PC-9 (cell line): ENCODE results near the gene PPM1H.

Experiments used
- EZH2 ChIP-seq: fragments of 200-600 bp; sonication (generic); IDR thresholded peaks from 2 replicates; pipeline ENCODE4 v1.8.0; 2017; ENCODE audit warnings: antibody characterized with exemption, low read depth
- TF ChIP-seq, protein P1 (sequence below): fragments of 200-600 bp; sonication (generic); conservative IDR thresholded peaks from 2 replicates; pipeline ENCODE4 v1.6.1; 2017; ENCODE audit warnings: mixed run types, antibody characterized with exemption, mild to moderate bottlenecking, moderate library complexity

DNA sequence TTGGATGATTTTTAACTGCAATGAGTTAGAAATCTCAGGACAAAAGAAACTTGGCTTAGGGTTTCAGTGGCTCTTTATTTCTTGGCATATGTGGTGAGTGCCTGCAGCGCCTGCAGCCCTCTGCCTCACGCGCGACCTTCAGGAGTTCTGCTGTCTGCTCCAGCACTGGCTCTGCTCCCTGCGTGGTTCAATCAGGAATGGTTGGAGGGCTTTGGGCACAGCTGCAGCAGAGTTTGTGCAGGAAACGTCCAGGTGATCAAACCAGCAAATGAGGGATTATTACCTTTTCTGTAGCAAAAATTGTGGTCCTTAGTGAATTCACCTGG lies 19.8 kb downstream of the PPM1H start:
- TF ChIP-seq, protein P1, sequence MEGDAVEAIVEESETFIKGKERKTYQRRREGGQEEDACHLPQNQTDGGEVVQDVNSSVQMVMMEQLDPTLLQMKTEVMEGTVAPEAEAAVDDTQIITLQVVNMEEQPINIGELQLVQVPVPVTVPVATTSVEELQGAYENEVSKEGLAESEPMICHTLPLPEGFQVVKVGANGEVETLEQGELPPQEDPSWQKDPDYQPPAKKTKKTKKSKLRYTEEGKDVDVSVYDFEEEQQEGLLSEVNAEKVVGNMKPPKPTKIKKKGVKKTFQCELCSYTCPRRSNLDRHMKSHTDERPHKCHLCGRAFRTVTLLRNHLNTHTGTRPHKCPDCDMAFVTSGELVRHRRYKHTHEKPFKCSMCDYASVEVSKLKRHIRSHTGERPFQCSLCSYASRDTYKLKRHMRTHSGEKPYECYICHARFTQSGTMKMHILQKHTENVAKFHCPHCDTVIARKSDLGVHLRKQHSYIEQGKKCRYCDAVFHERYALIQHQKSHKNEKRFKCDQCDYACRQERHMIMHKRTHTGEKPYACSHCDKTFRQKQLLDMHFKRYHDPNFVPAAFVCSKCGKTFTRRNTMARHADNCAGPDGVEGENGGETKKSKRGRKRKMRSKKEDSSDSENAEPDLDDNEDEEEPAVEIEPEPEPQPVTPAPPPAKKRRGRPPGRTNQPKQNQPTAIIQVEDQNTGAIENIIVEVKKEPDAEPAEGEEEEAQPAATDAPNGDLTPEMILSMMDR, result no peak
- TF ChIP-seq EZH2, result no peak
